HepG2 (cell line): ENCODE measurements around the gene PHKG1. TPM values are rescaled to one million over a fixed set of nuclear protein-coding genes. Genes with fewer than 3 reads are reported as not detected.

ENCODE experiments used
- ATF7-NPFF ChIP-seq: sonication (generic); formaldehyde crosslinking; IDR thresholded peaks from 2 replicates; pipeline ENCODE4 v1.8.1; 2023; ENCODE audit warnings: mild to moderate bottlenecking, low read depth, missing genetic modification reagents, moderate library complexity
- CREBL2 ChIP-seq: sonication (generic); formaldehyde crosslinking; IDR thresholded peaks from 2 replicates; pipeline ENCODE4 v1.8.1; 2023; ENCODE audit warnings: missing genetic modification reagents, mild to moderate bottlenecking, borderline replicate concordance
- EEA1 ChIP-seq: sonication (generic); formaldehyde crosslinking; IDR thresholded peaks from 2 replicates; pipeline ENCODE4 v1.5.1; 2020; ENCODE audit warnings: mild to moderate bottlenecking, missing genetic modification reagents, borderline replicate concordance
- GLI4 ChIP-seq: sonication (generic); formaldehyde crosslinking; IDR thresholded peaks from 2 replicates; pipeline ENCODE4 v1.5.1; 2020; ENCODE audit warnings: missing genetic modification reagents, mild to moderate bottlenecking, moderate library complexity, borderline replicate concordance
- HES4 ChIP-seq: sonication (generic); formaldehyde crosslinking; IDR thresholded peaks from 2 replicates; pipeline ENCODE4 v1.9.0; 2021; ENCODE audit warnings: mild to moderate bottlenecking, missing genetic modification reagents, borderline replicate concordance
- MAF1 ChIP-seq: sonication (generic); formaldehyde crosslinking; IDR thresholded peaks from 2 replicates; pipeline ENCODE4 v1.5.0; 2020; ENCODE audit warnings: missing genetic modification reagents, borderline replicate concordance
- MBD4 ChIP-seq: IDR thresholded peaks from 2 replicates; pipeline ENCODE4 v1.6.1; 2012; ENCODE audit warnings: low read length, inconsistent platforms, borderline replicate concordance
- NFIB ChIP-seq: sonication (generic); formaldehyde crosslinking; IDR thresholded peaks from 2 replicates; pipeline ENCODE4 v1.9.0; 2021; ENCODE audit warnings: missing genetic modification reagents, mild to moderate bottlenecking, borderline replicate concordance
- NR2F2 ChIP-seq: IDR thresholded peaks from 2 replicates; pipeline ENCODE4 v1.6.1; 2012; ENCODE audit warnings: low read depth, inconsistent platforms, borderline replicate concordance
- RXRB ChIP-seq: IDR thresholded peaks from 2 replicates; pipeline ENCODE4 v1.6.1; 2016; ENCODE audit warnings: borderline replicate concordance, missing genetic modification reagents, missing compliant biosample characterization
- SMYD3 ChIP-seq: sonication (generic); formaldehyde crosslinking; IDR thresholded peaks from 2 replicates; pipeline ENCODE4 v1.8.1; 2023; ENCODE audit warnings: mild to moderate bottlenecking, missing genetic modification reagents
- TCF12 ChIP-seq, 2 experiments: fragments of 450-650 bp in 1 of 2; sonication (generic) in 1 of 2; formaldehyde crosslinking in 1 of 2; IDR thresholded peaks; 2 replicates each; pipeline versions ENCODE4 v1.6.1 to v1.8.0; 2017 to 2022; ENCODE audit warnings: antibody characterized with exemption in 1 of 2, mild to moderate bottlenecking in 1 of 2, missing genetic modification reagents in 1 of 2, moderate library complexity in 1 of 2
- THYN1 ChIP-seq: sonication (generic); formaldehyde crosslinking; IDR thresholded peaks from 2 replicates; pipeline ENCODE4 v1.8.1; 2023; ENCODE audit warnings: low read depth, mild to moderate bottlenecking, moderate library complexity, missing genetic modification reagents, borderline replicate concordance
- ZBTB33 ChIP-seq: sonication (generic); formaldehyde crosslinking; IDR thresholded peaks from 2 replicates; pipeline ENCODE4 v1.4.0; 2020; ENCODE audit warnings: missing genetic modification reagents
- ZNF331 ChIP-seq: sonication (generic); formaldehyde crosslinking; IDR thresholded peaks from 2 replicates; pipeline ENCODE4 v1.4.0; 2020; ENCODE audit warnings: missing genetic modification reagents
- ZNF558 ChIP-seq: sonication (generic); formaldehyde crosslinking; IDR thresholded peaks from 2 replicates; pipeline ENCODE4 v1.9.0; 2022; ENCODE audit warnings: mild to moderate bottlenecking, missing genetic modification reagents, borderline replicate concordance
- ZNF740 ChIP-seq: sonication (generic); formaldehyde crosslinking; IDR thresholded peaks from 2 replicates; pipeline ENCODE4 v1.4.0; 2020; ENCODE audit warnings: missing genetic modification reagents
- polyA plus RNA-seq, 8 experiments: library from polyadenylated mRNA; depleted of rRNA in 3 of 8; stranded (reverse) in 7 of 8; unstranded in 1 of 8; fragments of >200 nt; fragmentation: Illumina TruSeq in 4 of 8; extraction: Trizol in 4 of 8; gene quantifications; 2 replicates each; pipeline versions ENCODE4 v1.2.1 to v1.2.3, GENCODE V29; 2011 to 2016; ENCODE audit warnings: low read depth in 4 of 8, missing spikeins in 1 of 8, mixed read lengths in 1 of 8; ENCODE audit not compliant: insufficient read depth in 1 of 8
- total RNA-seq, 5 experiments: library from RNA; depleted of rRNA; stranded (reverse); fragments of >200 nt; fragmentation: Illumina TruSeq; extraction: Trizol; gene quantifications; 2 replicates each; pipeline ENCODE4 v1.2.3, GENCODE V29; 2016; ENCODE audit warnings: low read depth in 1 of 5
- TF ChIP-seq, protein P1 (sequence below): IDR thresholded peaks from 2 replicates; pipeline ENCODE4 v1.4.0; 2020; ENCODE audit warnings: mild to moderate bottlenecking, missing genetic modification reagents
- TF ChIP-seq, protein P2 (sequence below): sonication (generic); formaldehyde crosslinking; IDR thresholded peaks from 2 replicates; pipeline ENCODE4 v1.9.0; 2021; ENCODE audit warnings: missing genetic modification reagents, mild to moderate bottlenecking, borderline replicate concordance

PHKG1 gene
- total and polyA plus RNA-seq, 2 of the 13 experiments (the other 11 are each of a cell fraction or from before 2014, with no cell fraction given) = 0.44 to 0.71 TPM

- TF ChIP-seq, protein P1, sequence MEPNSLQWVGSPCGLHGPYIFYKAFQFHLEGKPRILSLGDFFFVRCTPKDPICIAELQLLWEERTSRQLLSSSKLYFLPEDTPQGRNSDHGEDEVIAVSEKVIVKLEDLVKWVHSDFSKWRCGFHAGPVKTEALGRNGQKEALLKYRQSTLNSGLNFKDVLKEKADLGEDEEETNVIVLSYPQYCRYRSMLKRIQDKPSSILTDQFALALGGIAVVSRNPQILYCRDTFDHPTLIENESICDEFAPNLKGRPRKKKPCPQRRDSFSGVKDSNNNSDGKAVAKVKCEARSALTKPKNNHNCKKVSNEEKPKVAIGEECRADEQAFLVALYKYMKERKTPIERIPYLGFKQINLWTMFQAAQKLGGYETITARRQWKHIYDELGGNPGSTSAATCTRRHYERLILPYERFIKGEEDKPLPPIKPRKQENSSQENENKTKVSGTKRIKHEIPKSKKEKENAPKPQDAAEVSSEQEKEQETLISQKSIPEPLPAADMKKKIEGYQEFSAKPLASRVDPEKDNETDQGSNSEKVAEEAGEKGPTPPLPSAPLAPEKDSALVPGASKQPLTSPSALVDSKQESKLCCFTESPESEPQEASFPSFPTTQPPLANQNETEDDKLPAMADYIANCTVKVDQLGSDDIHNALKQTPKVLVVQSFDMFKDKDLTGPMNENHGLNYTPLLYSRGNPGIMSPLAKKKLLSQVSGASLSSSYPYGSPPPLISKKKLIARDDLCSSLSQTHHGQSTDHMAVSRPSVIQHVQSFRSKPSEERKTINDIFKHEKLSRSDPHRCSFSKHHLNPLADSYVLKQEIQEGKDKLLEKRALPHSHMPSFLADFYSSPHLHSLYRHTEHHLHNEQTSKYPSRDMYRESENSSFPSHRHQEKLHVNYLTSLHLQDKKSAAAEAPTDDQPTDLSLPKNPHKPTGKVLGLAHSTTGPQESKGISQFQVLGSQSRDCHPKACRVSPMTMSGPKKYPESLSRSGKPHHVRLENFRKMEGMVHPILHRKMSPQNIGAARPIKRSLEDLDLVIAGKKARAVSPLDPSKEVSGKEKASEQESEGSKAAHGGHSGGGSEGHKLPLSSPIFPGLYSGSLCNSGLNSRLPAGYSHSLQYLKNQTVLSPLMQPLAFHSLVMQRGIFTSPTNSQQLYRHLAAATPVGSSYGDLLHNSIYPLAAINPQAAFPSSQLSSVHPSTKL (CRISPR knock-in tag) = peak; percentile 19
- TF ChIP-seq CREBL2 (CRISPR knock-in tag) (no peak), NFIB (CRISPR knock-in tag) (no peak), GLI4 (CRISPR knock-in tag) (no peak), MAF1 (CRISPR knock-in tag) (no peak), EEA1 (no peak), ZNF740 (CRISPR knock-in tag) (no peak), NR2F2 (no peak), HES4 (CRISPR knock-in tag) (no peak), ATF7-NPFF (no peak), RXRB (no peak), SMYD3 (no peak), THYN1 (no peak), ZNF331 (CRISPR knock-in tag) (no peak), ZNF558 (CRISPR knock-in tag) (no peak), MBD4 (no peak), ZBTB33 (CRISPR knock-in tag) (peak; percentile 95), TCF12 (IDR thresholded peaks at IDR 0.05) (no peak), TCF12 (CRISPR knock-in tag; IDR thresholded peaks at IDR 0.05) (no peak)
- TF ChIP-seq, protein P2, sequence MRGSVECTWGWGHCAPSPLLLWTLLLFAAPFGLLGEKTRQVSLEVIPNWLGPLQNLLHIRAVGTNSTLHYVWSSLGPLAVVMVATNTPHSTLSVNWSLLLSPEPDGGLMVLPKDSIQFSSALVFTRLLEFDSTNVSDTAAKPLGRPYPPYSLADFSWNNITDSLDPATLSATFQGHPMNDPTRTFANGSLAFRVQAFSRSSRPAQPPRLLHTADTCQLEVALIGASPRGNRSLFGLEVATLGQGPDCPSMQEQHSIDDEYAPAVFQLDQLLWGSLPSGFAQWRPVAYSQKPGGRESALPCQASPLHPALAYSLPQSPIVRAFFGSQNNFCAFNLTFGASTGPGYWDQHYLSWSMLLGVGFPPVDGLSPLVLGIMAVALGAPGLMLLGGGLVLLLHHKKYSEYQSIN = no peak
Measured at GRCh38 chr7:56079450-56080185, 13.1 kb downstream of the PHKG1 start (continued).
